T-helper 1 cell treated with Interleukin-12 subunit alpha and Interleukin-12 subunit beta and Interleukin-4 antibody, amounts not matched to agents 30 ng/mL and 1 ng/mL, for 36 hours (primary cell): ENCODE measurements around the gene DIAPH2. TPM values are rescaled to one million over a fixed set of nuclear protein-coding genes. Genes with fewer than 3 reads are reported as not detected.
"Not testable (repeated sequence)": the region's sequence is repeated elsewhere in the genome, so short reads cannot be mapped to it uniquely, and the experiment has no call there.

ENCODE experiments used
- intact Hi-C: fragments of 100-400 bp; cut with micrococcal nuclease; formaldehyde crosslinking; loops from one replicate; pipeline ENCODE4 v1.15.1; 2024
- total RNA-seq: library from RNA; stranded (reverse); gene quantifications from 2 replicates; pipeline ENCODE4 v1.2.3, GENCODE V29; 2022

DIAPH2 gene
- total RNA-seq, 1 donor from 2014 or later: 10.8 TPM

DNA sequence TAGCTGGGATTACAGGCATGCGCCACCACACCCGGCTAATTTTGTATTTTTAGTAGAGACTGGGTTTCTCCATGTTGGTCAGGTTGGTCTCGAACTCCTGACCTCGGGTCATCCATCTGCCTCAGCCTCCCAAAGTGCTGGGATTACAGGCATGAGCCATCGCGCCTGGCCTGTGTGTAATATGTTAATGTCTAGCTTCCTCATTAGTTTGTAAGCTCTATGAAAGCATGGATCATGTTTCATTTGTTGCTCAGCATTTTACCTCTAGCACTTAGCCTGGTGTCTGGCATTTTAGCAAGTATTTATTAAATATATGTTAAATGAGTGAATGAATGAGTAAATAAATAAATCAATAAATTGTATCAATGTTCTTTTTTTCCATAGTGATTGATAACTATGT, 29.8 kb downstream of the DIAPH2 start:
- intact Hi-C loops: not testable (repeated sequence)

GRCh38 chrX:96715481-96715880, 30.8 kb downstream of the DIAPH2 start:
- intact Hi-C loops: no loop called here

DNA sequence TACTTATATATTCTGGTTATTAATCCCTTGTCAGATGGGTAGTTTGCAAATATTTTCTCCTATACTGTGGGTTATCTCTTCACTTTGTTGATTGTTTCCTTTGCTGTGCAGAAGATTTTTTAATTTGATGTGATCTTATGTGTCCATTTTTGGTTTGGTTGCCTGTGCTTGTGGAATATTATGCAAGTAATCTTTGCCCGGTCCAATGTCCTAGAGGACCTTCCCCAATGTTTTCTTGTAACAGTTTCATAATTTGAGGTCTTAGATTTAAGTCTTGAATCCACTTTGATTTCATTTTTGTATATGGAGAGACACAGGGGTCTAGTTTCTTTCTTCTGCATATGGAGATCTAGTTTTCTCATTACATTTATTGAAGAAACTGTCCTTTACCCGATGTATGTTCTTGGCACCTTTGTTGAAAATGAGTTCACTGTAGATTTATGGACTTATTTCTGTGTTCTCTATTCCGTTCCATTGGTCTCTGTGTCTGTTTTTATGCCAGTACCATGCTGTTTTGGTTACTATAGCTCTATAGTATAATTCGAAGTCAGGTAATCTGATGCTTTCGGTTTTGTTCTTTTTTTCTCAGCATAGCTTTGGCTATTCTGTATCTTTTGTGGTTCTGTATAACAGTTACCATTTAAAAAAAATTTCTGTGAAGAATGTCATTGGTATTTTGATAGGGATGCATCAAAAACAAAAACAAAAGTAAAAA, 34.7 kb downstream of the DIAPH2 start:
- intact Hi-C loops: no loop called here

DNA sequence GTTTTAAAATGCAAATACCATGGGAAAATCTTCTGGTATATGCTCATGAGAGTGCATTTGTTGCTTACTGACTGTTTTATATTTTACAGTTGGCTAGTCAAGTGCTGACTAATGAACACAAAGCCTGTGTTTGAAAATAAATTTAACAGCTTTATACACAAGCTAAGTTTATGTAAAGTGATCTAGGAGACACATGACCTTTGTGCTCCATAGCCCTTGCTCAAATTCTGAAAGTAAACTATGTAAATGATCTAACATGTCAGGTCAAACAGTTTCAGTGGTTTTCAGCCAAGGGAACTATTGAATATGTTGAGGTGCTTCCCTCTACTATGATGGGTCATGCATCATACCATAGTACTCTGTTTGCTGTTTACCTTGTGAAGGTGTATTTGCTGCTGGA, 36.7 kb downstream of the DIAPH2 start:
- intact Hi-C loops: no loop called here

DNA sequence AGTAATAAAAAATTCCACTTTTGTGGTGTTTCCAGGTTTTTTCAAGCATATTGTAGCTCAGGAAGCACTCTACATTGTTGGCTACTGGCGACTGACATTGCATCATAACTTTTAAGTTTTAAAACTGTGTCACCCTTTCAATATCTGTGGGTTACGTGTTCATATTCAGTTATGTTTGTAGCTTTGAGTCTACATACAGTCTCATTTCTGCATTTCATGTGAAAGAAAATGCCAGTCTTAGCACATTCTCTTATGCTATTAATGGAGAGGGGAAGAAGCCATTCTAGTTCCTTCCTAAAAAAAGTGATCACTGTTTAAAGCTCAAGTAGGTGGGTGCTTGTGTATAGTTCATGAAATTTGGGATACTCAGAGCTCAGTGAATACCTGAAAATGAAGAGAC, 38.1 kb downstream of the DIAPH2 start:
- intact Hi-C loops: no loop called here

GRCh38 chrX:96729053-96729452, 44.4 kb downstream of the DIAPH2 start:
- intact Hi-C loops: no loop called here

GRCh38 chrX:96729868-96730643, 45.4 kb downstream of the DIAPH2 start:
- intact Hi-C loops: no loop called here

DNA sequence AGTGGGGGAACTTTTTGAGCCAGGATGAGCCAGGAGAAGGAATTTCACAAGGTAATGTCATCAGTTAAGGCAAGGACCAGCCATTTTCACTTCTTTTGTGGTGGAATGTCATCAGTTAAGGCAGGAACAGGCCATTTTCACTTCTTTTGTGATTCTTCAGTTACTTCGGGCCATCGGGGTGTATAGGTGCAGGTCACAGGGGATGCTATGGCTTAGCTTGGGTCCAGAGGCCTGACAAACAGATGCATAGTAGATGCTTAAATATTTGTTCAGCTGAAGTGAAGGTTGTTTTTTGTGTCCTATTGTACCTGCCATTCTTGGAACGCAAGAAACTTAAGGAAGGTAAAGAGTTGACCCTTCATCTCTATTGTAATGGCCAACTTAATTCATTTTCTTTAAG, 46.4 kb downstream of the DIAPH2 start:
- intact Hi-C loops: not testable (repeated sequence)

- intact Hi-C loops: no loop called here
These were observed 58.9 kb downstream of the DIAPH2 start for GRCh38 chrX:96743367-96744073.

DNA sequence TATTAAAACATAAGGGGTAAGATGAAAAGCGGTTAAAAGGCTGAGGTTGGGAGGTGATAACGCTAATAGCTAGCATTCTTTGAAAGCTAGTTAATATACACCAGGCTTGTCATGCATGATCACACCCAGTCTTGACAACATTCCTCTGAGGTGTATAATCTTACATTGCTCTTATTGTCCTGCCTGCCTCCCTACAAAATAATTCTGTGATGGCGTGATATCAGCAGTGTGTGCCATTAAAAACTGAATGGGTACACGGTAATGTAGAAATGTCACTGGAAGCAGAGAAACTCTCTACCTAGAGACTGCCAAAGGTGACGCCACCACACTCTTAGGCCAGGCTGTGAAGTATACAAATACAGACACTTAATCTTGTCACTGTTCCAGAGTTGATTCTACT, 68.1 kb downstream of the DIAPH2 start:
- intact Hi-C loops: no loop called here

DNA sequence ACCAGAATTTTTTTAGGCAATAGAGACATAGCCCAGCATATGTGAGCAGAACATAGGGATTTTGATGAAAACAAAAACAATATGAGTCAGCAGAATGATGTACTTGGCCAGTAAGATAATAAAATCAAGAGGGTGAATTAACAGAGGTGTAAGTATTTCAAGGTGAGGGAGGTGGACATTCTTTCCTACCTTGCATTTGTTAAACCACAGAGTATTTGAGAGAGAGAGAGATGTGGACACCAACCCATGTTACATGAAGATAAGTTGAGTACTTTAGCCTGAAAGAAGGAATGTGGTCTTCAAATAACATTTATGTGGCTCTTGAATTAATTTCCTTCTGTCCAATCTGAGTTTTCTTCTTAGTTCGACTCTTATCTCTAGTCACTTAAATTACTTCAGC, 68.6 kb downstream of the DIAPH2 start:
- intact Hi-C loops: no loop called here

- intact Hi-C loops: no loop called here
These were observed 71.8 kb downstream of the DIAPH2 start for GRCh38 chrX:96756491-96756890.

GRCh38 chrX:96761566-96761965, 76.9 kb downstream of the DIAPH2 start:
- intact Hi-C loops: no loop called here

GRCh38 chrX:96763608-96764007, 79.0 kb downstream of the DIAPH2 start:
- intact Hi-C loops: no loop called here

GRCh38 chrX:96764864-96765263, 80.2 kb downstream of the DIAPH2 start:
- intact Hi-C loops: loop anchor here (5.0 kb wide), 1 partner anchor 78 kb away; no protein-coding TSS in a partner anchor

- intact Hi-C loops: no loop called here
These were observed 85.7 kb downstream of the DIAPH2 start for GRCh38 chrX:96770315-96770714.

- intact Hi-C loops: no loop called here
These were observed 86.8 kb downstream of the DIAPH2 start for GRCh38 chrX:96771486-96771885.

DNA sequence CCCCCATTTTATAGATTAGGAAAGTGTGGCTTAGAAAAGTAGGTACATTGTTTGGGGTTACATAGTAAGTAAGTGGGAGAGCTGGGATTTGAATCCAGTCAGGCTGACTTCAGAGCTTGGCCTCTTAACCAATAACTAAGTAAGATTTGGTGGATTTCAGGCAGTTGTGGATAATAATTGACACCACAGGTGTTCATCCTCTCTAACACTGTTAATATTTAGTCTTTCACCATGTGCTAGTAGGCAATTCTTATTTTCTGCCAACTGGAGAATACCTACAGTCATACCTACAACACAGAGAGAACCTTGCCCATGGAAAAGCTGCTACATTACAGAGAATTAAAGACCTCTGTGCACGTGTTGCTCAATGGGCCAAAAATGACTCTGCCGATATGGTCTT, 89.5 kb downstream of the DIAPH2 start:
- intact Hi-C loops: no loop called here

- intact Hi-C loops: no loop called here
These were observed 92.3 kb downstream of the DIAPH2 start for GRCh38 chrX:96776966-96777365.

GRCh38 chrX:96791559-96791958, 106.9 kb downstream of the DIAPH2 start:
- intact Hi-C loops: no loop called here

- intact Hi-C loops: no loop called here
These were observed 107.4 kb downstream of the DIAPH2 start for GRCh38 chrX:96792047-96792446.

GRCh38 chrX:96798982-96799381, 114.3 kb downstream of the DIAPH2 start:
- intact Hi-C loops: no loop called here
